HepG2 (cell line): Measurements from ENCODE around the gene SP6.

Experiments
- ZNF282 ChIP-seq: fragments of 450-650 bp; IDR thresholded peaks from 2 replicates; pipeline ENCODE4 v1.6.1; 2018; ENCODE audit not compliant: partially characterized antibody
- ZNF761 ChIP-seq: sonication (generic); formaldehyde crosslinking; conservative IDR thresholded peaks from 2 replicates; pipeline ENCODE4 v1.4.0; 2020; ENCODE audit warnings: mild to moderate bottlenecking, missing genetic modification reagents
- ZSCAN12 ChIP-seq: sonication (generic); formaldehyde crosslinking; IDR thresholded peaks from 2 replicates; pipeline ENCODE4 v1.9.0; 2021; ENCODE audit warnings: mild to moderate bottlenecking, missing genetic modification reagents

GRCh38 chr17:47813077-47813476 lies 37.9 kb downstream of the SP6 start:
- TF ChIP-seq ZSCAN12 (CRISPR knock-in tag) (no peak), ZNF282 (no peak), ZNF761 (CRISPR knock-in tag) (no peak)
